ENCODE data around the gene GIT2.

- TF ChIP-seq FOXM1 (IDR thresholded peaks at IDR 0.05; ENCODE audit: borderline replicate concordance) (no peak), BHLHE40 (IDR thresholded peaks at IDR 0.05; ENCODE audit: borderline replicate concordance) (no peak), SP1 (IDR thresholded peaks at IDR 0.05) (no peak), SUZ12 (IDR thresholded peaks at IDR 0.05) (no peak), PKNOX1 (IDR thresholded peaks at IDR 0.05) (no peak), HDGF (IDR thresholded peaks at IDR 0.05; ENCODE audit: borderline replicate concordance) (no peak), ZNF384 (IDR thresholded peaks at IDR 0.05) (no peak)
Observed at GRCh38 chr12:110007881-110008280, 11.7 kb upstream of the GIT2 start.

All from HEK293T (cell line).